Astrocyte of the hippocampus (primary cell): ENCODE data around the gene CISD3.

Experiments used
- DNase-seq: peaks from one replicate; pipeline ENCODE4 v3.0.0; 2011; ENCODE audit warnings: low read depth, low spot score

The CISD3 gene

GRCh38 chr17:38727736-38728135 lies 2.4 kb upstream of the CISD3 start:
- no peak for DNase-seq

- no peak for DNase-seq
These were observed 1.8 kb upstream of the CISD3 start for GRCh38 chr17:38728290-38728831.

- DNase-seq, result no peak
These were observed 714 bp upstream of the CISD3 start for GRCh38 chr17:38729368-38729885.

GRCh38 chr17:38730526-38731379 lies 612 bp downstream of the CISD3 start:
- DNase-seq, result peak; percentile 73

- DNase-seq, result no peak
These were observed 1.6 kb downstream of the CISD3 start for GRCh38 chr17:38731526-38732294.

GRCh38 chr17:38732376-38733281 lies 2.5 kb downstream of the CISD3 start:
- no peak for DNase-seq

- no peak for DNase-seq
These were observed 3.3 kb downstream of the CISD3 start for GRCh38 chr17:38733282-38733981.

GRCh38 chr17:38733982-38734973 lies 4.1 kb downstream of the CISD3 start:
- no peak for DNase-seq

GRCh38 chr17:38735161-38735997 lies 5.2 kb downstream of the CISD3 start:
- DNase-seq, result peak; percentile 67

GRCh38 chr17:38738007-38738662 lies 8.0 kb downstream of the CISD3 start:
- no peak for DNase-seq

GRCh38 chr17:38738686-38739085 lies 8.5 kb downstream of the CISD3 start:
- DNase-seq, result no peak

- DNase-seq, result no peak
These were observed 9.2 kb downstream of the CISD3 start for GRCh38 chr17:38739305-38739704.

GRCh38 chr17:38740044-38740443 lies 9.9 kb downstream of the CISD3 start:
- DNase-seq, result no peak

- no peak for DNase-seq
These were observed 10.7 kb downstream of the CISD3 start for GRCh38 chr17:38740806-38741205.

- DNase-seq, result no peak
These were observed 11.3 kb downstream of the CISD3 start for GRCh38 chr17:38741461-38741860.

- DNase-seq, result peak; percentile 70
These were observed 11.8 kb downstream of the CISD3 start for GRCh38 chr17:38741921-38742410.

GRCh38 chr17:38742411-38743308 lies 12.5 kb downstream of the CISD3 start:
- DNase-seq, result peak; percentile 87
